ENCODE results near the gene SPDYE1.
A peak's percentile ranks its signal among the peaks of the same experiment; 100 is the strongest.
"Not testable (repeated sequence)": the region's sequence is repeated elsewhere in the genome, so short reads cannot be mapped to it uniquely, and the experiment has no call there.

Gene SPDYE1

DNA sequence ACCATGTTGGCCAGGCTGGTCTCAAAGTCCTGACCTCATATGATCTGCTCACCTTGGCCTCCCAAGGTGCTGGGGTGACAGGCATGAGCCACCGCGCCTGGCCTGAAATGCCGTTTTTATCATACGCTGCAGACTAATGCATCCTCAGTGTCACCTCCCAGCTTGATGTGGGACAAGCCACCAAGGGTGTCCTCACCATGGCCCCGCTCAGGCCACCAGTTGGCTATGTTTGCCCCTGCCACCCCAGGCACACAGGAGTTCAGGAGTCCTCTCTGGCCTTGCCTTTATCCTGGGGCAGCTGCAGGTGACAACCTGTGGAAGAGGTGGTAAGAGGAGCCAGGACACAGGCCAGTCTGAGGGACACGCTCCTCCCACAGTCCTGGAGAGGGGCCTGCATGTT is 3.0 kb upstream of the SPDYE1 start:
- not testable (repeated sequence) for DNase-seq

DNA sequence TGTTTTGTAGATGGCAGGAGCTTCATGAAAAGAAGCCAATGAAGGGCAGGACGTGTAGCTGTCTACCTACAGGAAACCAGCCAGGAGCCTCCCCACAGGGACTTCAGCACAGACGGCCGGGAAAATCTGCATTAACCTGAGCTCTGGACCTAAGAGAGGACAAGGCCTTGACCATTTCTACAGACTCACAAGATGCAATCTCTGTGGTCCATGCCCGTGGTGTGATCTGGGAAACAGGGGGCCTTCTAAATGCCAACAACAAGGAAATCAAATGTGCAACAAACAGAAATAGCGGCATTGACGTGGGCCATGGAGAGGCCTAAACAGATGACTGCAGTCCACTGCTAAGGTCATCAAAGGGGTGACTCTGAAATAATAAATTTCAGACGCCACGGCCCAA is 14.4 kb downstream of the SPDYE1 start:
- DNase-seq = not testable (repeated sequence)

DNA sequence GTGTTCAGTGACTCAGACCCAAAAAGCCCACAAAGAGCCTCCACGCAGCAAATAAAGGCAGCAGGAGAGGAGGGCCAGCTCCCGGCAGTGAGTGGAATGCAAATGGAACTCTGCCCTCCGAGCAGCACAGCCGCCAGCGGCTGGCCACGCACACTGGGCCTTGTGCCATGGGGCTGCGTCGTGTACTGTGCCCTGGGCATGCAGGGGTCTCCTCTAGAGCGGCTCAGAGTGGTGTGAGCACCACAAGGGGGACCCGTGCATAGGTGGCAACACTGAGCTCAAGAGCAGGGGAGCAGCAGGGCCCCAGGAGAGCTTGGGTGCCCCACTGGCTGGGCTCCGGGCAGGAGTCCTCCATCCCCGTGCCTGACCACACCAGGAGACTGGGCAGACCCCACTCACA is 17.4 kb downstream of the SPDYE1 start:
- not testable (repeated sequence) for DNase-seq

DNA sequence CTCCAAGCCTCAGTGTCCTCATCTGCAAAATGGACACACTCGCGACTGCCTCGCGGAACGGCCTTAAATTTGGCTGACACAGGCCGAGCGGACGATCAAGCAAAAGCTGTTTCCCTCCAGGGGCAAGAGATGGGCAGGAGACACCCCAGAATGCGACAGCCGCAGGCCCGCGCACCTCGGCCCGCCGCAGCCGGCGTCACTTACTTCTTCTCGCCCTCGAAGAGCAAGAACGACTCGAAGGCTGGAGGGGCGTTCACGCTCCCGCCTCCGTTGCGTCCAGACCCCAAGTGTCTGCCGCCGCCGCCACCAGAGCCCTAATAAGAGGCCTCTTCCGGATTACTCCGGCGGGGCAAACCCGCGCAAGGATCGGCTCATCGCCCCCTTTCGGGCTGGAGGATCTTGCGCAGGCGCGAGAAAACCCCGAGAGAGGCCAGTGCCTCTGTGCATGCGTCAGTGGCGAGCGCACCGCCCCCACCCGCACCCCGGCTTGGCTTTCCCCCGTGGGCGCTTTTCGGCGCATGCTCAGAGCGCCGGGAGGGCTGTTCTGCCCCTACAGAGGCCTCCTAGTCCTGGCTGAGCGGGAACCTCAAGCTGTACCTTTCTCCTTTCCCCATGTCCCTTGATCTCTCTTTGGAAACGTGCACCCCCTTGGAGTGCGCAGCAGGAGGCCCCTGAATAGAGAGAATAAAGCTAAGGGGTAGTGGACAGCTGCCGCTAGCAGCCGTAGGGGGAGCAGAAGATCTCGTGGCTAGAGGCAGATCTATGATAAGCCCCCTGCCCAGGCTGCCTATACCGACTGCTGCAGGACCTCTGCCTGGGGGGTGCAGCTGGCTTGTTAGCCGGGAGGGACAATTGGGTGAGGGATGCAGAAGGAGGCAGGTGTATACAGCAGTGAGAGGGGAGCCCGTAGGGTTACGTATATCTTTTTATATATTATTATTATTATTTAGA is 21.4 kb downstream of the SPDYE1 start:
- DNase-seq = peak; percentile 97

DNA sequence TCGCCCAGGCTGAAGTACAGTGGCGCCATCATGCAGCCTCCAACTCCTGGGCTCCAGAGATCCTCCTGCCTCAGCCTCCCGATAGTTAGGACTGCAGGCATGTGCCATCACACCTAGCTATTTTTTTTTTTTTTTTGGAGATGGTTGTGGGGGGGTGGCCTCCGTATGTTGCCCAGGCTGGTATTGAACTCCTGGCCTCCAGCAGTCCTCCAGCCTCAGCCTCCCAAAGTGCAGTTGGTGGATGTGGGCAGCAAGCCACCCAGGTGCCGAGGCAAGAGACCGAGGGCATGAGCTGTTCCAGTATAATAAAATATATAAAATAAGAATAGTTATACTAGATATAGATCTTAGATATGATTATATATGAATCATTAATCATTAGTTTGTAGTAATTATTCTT is 22.1 kb downstream of the SPDYE1 start:
- DNase-seq = not testable (repeated sequence)

DNA sequence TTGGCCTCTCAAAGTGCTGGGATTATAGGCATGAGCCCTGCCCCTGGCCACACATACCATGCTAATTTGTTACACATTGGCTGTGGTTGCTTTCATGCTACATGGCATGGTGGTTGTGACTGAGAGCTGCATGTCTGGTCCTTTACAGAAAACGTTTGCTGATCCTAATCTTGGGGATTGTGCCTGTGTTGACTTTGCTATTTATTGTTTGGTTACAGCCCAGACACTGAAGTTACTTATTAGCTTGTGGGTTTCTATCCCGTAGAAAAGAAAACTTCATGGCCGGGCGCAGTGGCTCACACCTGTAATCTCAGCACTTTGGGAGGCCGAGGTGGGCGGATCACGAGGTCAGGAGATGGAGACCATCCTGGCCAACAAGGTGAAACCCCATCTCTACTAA is 24.4 kb downstream of the SPDYE1 start:
- not testable (repeated sequence) for DNase-seq

DNA sequence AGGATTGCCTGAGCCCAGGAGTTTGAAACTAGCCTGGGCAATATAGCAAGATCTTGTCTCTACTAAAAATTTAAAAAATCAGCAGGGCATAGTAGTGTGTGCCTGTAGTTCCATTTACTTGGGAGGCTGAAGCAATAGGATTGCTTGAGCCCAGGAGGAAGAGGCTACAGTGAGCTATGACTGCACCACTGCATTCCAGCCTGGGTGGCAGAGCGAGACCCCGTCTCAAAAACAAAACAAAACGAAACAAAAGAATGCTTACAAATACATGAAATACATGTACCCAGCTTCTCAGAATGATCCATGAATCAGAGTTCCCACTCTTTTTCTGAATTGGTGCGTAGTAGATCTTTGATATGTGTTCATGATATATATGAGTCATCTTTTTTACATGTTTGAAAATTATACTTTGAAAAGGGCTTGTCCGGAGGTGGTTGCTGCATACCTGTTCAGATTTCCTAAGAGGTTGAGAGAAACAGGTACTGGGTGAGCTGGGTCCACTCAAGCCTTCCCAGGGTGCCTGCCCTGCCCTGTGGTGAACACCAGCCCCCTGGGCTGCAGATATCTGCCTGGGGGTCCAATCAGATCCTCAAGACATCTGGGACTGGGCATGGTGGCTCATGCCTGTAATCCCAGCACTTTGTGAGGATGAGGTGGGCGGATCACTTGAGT is 25.2 kb downstream of the SPDYE1 start:
- not testable (repeated sequence) for DNase-seq

DNA sequence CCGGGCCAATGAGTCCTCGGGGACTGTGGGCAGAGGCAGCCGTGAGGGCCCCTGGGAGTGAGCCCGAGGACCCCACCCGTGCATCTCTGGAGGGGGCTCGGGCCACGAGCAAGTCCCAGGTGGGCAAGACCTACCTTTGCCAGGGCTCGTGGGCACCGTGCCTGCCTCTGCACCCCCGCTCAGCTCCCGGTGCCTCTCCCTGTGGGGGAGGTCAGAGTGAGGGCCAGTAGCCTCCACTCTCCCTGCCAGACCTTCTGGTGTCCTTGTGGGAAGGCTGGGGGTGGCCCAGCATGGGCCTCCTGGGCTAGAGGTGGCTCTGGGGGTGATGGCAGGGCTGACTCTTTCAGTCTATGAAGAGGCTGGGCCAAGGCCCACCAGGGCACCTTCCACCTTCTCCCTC is 31.7 kb downstream of the SPDYE1 start:
- DNase-seq = not testable (repeated sequence)

DNA sequence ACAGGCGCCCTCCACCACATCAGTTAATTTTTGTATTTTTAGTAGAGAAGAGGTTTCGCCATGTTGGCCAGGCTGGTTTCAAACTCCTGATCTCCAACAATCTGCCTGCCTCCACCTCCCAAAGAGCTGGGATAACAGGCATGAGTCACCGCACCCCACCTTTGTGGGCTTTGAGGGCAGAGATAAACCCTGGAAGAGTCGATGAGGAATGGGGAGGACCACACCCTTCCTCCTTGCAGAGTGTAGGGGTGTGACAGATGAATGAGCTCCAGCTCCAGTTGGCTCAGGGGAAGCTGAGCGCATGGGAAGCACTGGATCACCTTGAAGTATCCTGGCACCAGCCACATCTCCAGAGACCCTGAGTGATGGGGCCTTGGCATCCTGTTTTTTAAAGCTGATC is 32.3 kb downstream of the SPDYE1 start:
- not testable (repeated sequence) for DNase-seq

DNA sequence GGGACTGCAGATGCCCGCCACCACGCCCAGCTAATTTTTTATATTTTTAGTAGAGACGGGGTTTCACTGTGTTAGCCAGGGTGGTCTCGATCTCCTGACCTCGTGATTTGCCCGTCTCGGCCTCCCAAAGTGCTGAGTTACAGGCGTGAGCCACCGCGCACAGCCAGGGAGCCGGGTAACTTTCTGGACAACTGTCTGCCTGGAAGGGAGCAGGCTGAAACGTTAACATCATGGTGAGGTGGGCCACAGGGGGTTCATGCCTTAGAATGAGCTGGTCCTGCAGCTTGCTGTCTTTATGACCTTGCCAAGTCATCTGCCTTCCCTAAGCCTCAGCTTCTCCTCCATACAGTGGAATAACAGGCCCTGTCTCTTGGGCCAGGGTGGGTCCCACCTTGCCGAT is 33.6 kb downstream of the SPDYE1 start:
- not testable (repeated sequence) for DNase-seq

DNA sequence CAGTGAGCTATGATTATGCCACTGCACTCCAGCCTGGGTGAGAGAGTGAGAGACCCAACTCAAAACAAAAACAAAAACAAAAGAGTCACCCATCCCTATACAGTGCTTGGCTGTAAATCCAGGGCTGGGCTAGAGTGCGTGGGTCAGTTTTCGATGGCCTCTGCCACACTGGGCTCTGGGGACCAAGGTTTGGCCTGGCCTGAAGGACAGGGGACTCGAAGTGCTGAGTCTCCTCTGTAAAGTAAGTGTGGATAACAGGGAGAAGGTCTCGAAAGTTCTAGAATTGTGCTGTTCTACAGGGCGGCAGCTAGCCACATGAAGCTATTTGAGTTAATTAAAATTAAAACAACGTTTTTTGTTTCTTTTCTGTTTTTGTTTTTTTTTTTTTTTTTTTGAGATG is 34.3 kb downstream of the SPDYE1 start:
- DNase-seq = not testable (repeated sequence)

DNA sequence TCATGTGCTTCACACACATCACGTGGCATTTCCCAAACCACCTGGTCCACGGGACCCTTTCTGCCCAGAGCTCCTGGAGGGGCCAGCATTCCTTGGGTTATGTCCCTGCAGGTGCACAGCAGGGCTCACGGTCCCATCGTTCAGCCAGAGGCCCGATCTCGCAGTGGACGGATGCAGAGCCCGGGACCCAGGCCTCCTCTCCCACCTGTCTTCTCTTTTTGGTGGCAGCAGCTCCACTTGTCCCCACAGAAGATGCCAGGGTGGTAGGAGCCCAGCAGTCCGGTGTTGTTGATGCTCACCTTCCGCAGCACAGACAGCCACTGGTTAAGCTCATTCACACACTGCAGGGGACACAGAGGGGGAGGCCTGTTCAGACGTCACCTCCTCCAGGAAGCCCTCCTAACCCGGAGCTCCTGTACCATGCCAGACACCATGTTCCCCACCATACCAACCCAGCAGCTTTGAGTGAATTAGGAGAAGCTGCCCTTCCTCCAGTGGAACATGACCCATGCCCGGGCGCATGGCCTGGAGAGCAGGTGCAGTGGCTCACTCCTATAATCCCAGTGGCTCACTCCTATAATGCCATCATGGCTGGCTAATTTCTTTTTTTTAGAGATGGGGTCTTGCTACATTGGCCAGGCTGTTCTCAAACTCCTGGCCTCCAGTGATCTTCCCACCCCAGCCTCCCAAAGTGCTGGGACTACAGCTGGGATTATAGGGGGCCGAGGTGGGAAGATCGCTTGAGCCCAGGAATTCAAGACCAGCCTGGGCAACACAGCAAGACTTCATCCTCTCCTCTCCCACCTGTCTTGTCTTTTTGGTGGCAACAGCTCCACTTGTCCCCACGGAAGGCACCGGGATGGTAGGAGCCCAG is 36.5 kb downstream of the SPDYE1 start:
- DNase-seq = not testable (repeated sequence)

DNA sequence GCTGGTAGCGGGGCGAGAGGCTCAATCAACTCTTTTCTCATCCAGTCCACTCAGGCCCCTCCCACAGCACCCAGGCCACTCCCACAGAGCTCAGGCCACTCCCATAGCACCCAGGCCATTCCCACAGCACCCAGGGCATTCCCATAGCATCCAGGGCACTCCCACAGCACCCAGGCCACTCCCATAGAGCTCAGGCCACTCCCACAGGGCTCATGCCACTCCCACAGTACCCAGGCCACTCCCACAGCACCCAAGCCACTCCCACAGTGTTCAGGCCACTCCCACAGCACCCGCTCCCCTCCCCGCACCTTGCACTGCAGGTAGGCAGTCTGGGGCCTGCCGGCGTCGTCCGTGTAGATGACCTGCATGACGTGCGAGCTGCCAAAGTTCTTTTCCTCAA is 38.7 kb downstream of the SPDYE1 start:
- peak; percentile 50 for DNase-seq

DNA sequence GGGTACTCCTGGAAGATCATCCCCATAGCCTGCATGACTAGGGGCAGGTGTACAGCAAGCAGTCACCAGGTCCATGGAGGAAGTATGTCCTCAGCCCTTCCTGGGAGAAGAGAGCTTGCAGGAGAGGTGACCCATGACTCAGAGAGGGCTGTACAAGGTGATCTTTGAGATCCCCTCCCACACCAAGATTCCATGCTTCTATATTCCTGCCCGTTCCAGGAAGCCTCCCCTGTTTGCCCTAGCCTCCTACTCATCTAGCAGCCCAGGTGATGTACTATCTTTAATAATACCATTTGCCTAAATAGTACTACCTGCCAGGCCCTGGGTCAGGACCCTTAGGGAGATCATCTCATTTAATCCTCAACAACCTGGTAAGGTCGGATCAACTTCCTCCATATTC is 40.3 kb downstream of the SPDYE1 start:
- not testable (repeated sequence) for DNase-seq

DNA sequence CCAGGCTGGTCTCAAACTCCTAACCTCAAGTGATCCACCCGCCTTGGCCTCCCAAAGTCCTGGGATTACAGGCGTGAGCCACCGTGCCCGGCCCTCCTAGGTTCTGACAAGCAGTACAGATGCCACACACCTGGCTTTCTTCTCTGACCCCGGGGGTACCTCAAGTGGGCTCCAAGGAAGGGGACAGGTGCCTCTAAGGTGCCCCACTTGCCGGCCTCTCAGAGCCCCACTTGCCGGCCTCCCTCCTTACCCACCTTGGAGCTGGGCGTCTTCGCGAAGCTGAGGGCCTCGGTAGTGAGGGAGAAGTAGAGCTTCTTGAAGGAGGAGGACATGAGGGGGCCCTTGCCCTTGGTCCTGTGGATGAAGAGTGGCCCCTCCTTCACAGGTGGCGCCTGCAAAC is 40.9 kb downstream of the SPDYE1 start:
- DNase-seq = not testable (repeated sequence)

DNA sequence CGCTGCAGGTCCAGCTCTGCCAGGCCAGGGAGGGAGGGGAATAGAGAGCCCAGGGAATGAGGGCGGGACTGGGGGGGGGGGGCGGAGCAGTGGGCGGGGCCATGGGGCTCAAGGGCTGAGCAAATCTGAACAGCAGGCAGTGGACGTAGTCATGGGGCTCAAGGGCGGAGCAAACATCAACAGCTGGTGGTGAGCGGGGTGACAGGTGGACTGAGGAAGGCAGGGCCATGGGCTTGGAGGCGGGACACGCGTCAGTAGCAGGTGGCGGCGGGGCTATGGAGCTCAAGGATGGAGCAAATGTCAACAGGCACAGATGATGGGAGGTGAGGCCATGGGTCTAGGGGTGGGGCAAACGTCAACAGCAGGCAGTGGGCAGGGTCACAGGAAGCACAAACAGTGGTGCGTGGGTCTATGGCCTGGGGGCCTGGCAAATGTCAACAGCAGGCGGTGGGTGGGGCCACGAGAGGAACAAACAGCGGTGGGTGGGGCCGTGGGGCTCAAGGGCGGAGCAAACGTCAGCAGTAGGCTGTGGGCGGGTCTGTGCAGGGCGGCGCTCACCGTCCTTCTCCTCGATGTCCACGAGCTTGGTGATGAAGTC is 41.4 kb downstream of the SPDYE1 start:
- DNase-seq = peak; percentile 94

DNA sequence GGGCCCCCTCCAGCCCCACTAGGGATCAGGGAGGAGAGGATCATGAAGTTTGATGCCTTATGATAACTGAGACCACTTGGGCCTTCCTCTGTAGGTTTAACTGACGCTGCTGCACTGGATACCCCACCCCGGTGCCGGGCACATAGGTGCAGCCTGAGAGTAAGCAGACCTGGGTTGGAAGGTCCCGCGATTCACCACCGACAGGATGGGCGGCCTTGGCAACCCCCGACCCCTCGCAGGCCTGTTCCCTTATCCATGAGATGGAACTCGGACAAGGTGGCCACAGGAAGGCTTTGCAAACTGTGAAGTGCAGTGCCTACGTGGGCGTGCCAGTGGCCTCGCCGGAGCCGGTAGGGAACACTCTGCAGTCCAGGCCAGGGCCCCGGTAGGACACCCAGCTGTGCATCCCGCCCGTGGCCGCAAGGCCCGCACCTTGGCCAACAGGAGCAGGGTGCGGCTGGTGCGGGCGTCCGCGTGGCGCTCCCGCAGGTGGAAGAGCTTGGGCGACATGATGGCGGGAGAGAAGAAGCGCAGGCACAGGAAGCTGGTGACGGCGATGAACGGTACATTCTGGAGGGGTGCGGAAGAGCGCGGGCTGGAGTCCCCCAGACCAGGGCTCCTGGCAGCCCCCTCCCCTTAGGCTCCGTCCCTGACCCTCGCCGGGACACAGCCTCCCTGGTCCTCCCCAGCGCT is 42.2 kb downstream of the SPDYE1 start:
- DNase-seq = not testable (repeated sequence)

DNA sequence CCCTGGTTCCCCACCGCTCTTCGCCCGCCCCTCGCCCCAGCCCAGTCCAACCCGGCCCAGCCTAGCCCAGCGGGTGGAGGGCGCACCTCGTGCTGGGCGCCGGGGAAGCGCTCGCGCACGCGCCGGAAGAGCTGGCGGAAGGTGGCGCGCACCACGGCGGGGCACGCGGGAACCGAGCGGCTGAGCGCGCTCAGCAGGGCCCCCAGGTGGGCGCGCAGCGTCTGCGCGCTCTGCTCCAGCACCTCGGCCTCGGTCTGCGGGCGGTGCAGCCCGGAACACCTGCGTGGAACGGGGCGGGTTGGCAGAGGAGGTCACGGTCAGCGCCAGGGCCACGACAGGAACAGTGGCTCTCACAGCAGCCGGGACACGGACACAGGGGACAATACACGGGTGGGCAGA is 42.8 kb downstream of the SPDYE1 start:
- not testable (repeated sequence) for DNase-seq

DNA sequence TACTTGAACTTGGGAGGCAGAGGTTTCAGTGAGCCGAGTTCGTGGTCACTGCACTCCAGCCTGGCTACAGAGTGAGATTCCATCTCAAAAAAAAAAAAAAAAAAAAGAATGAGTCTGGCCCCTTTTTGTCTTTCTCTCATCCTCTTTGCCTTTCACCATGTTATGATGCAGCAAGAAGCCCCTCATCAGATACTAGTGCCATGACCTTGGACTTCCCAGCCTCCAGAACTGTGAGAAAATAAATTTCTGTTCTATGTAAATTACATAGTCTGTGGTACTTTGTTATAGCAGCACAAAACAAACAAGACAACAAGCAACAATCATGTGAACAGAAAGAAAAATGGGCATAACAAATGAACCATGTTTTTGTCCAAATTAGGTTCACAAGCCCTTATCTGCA is 44.5 kb downstream of the SPDYE1 start:
- DNase-seq = no peak

DNA sequence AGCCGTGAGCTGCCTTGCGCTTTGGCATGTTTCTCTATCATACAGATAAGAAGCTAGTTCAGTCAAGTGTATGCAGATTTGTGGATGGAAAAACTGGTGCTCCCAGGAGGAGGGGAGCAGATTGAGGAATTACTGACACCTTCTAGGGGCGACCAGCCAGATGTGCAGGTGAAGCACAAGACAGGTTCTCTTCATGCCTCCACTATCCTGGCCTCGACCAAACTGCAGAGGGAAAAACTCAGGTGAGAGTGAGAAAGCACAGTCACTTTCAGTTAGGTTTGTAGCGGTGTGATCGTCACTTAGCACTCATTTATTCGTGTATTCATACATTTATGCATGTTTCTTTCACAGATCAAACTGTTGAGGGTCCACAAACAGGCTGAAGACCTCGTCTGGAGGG is 46.2 kb downstream of the SPDYE1 start:
- no peak for DNase-seq

DNA sequence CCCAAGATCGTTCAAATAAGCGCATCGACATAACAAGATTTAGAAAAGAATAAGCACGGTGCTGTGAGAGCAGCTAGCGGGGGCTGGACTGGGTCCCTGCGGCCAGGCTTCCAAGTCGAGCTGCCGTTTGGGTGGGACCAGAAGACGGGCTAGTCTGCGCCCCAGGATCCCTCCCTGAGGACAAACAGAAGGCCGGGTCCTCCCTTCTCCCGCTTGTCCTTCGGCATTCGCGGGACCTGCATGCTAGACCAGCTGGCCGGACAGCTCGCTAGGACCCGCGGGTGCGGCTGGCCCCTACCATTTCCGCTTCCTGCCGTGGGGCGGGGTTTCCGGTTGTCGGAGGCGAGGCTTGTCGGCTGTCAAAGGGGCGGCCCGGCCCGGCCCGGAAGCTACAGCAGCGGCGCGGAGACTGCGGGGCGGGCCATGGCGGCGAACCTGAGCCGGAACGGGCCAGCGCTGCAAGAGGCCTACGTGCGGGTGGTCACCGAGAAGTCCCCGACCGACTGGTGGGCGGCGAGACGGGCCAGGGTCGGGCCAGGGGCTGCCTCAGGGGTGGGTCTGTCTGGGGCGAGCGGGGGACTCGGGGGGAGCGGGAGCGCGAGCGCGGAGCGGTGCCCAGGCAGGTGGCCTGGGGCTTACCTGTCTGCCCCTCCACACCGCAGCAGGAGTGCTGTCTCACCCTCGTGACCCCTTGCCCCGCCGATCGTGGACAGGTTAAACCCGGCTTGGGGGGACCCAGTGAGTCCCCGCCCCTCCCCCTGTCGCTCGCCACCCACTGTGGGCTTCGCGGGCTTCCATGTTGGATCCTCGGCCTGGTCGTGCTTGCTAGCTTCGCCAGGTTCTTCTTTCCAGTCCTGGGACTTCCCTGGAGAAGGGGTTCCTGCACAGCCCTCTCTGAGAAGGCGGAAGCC is 46.9 kb downstream of the SPDYE1 start, which contains the start of gene DBNL:
DBNL (plus strand) TSS at position 388 of the 911 bp plus-strand sequence; CDS start at position 424, 36 bp downstream.
- DNase-seq = peak; percentile 66
